ENCODE measurements around the gene NEMP2.
"Not testable (repeated sequence)": the region's sequence is repeated elsewhere in the genome, so short reads cannot be mapped to it uniquely, and the experiment has no call there.

The NEMP2 gene

DNA sequence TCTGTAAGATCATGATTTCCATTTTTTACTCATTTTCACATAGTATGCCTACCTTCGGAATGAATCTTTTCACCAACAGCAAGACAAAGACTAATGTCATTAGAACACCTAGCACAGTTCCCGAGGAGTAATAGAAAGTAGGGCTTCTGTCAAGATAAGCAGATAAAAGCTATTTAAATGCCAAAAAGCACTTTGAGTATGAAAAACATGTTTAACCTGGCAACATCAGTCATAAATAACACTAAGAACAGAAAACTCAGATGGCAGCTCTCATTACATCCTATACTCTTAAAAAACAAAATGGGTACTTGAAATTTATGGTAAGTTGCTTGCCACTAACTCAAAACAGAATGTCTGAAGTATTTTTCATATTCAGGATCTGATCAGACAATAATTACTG lies 17.1 kb downstream of the NEMP2 start:
- no peak for FAIRE-seq

DNA sequence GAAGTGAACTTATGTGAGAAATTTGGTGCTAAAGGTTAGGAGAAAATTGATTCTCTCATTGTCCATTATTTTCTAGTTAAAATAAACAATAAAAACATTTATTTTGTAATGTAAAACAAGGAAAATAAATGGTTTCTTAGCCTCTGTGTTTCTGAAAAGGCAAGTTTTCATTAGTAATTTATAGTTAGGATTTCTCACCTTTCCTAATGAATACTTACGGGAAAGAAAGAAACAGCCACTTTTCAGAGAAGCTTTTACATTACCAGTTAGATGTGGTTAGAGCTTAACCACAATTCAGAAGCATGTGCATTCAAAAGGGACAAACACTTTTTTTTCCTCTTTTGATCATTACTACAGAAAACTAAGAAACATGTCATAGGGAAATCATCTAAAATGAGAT lies 18.8 kb downstream of the NEMP2 start:
- DNase-seq (ENCODE audit: insufficient read length) (no peak), FAIRE-seq (no peak)
- TF ChIP-seq TAF1 (IDR thresholded peaks at IDR 0.05; ENCODE audit: borderline replicate concordance, low read depth, low read length), result no peak
- no peak for TF ChIP-seq POLR2A (IDR thresholded peaks at IDR 0.05; ENCODE audit: low read depth, low read length)
- TF ChIP-seq POLR2AphosphoS5 (IDR thresholded peaks at IDR 0.05; ENCODE audit: low read depth, low read length), result no peak

More for the DNA sequence above, 17.1 kb downstream of the NEMP2 start:
- DNase-seq (ENCODE audit: insufficient read length), result no peak
- TF ChIP-seq POLR2A (IDR thresholded peaks at IDR 0.05; ENCODE audit: low read depth, low read length), result no peak
- TF ChIP-seq POLR2AphosphoS5 (IDR thresholded peaks at IDR 0.05; ENCODE audit: low read depth, low read length), result no peak
- TF ChIP-seq TAF1 (IDR thresholded peaks at IDR 0.05; ENCODE audit: borderline replicate concordance, low read depth, low read length), result no peak

DNA sequence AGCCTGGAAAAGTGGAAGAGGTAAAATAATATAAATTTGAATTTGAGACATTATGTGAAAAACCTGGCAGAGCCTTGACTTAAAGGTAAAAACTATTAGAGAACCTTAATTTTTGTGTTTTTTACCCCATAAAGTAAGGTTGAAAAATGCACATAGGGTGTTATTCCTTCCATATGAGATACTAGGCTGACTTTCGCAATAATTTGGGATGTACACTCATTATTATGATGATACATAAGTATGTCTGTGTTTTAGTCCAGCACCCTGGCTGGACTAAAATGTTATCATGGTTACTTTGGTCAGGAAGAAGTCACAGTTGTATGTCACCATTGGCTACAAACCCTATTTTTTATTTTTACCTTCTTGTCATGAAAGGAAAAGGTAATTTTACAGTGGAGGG lies 19.8 kb downstream of the NEMP2 start:
- no peak for FAIRE-seq
- no peak for TF ChIP-seq POLR2AphosphoS5 (IDR thresholded peaks at IDR 0.05; ENCODE audit: low read depth, low read length)
- no peak for TF ChIP-seq TAF1 (IDR thresholded peaks at IDR 0.05; ENCODE audit: borderline replicate concordance, low read depth, low read length)
- no peak for TF ChIP-seq POLR2A (IDR thresholded peaks at IDR 0.05; ENCODE audit: low read depth, low read length)
- DNase-seq (ENCODE audit: insufficient read length), result no peak

DNA sequence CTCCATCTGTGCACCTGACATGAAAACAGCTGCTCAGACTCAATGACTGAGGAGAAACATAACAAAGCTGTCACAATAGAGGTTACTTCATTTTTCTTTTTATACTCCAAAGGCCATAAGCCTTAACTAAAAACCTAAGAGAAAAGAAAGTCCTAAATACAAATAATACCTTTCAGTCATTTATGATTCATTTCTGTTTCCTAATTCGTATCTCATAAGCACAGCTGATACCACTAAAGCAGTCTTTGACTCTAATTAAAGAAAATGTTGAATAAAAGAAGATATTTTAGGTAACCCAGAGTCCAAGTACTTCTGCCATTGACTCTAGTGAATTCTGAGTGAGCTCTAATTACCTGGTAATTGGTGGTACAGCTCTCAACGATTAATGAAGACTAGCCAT lies 20.6 kb downstream of the NEMP2 start:
- TF ChIP-seq POLR2A (IDR thresholded peaks at IDR 0.05; ENCODE audit: low read depth, low read length), result no peak
- TF ChIP-seq TAF1 (IDR thresholded peaks at IDR 0.05; ENCODE audit: borderline replicate concordance, low read depth, low read length), result no peak
- no peak for TF ChIP-seq POLR2AphosphoS5 (IDR thresholded peaks at IDR 0.05; ENCODE audit: low read depth, low read length)
- DNase-seq (ENCODE audit: insufficient read length), result no peak
- no peak for FAIRE-seq

DNA sequence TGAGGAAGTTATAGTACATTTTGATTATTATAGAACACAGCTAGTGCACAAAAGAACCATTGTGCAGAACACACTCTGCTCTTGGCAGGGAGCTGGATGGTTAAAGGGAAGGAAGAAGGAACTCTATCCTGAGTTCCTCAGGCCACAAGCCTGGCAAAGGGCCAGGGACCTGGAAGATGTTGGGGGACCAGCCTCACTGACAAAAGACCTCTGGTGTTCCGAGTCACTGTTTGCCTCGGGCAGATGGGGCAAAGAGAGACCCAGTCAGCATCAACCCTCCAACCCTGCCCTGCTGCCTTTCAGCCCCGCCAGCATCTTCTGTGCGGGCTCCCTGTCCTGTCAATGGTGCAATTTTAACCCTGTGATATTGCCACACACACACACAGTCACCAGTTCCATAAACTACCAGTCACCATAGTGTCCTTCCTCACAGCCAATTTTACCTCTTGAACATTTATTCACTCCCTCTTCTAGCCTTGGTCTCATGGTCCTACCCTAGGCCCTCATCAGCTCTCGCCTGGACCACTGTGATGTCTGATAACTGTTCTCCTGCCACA lies 21.9 kb downstream of the NEMP2 start:
- TF ChIP-seq TAF1 (IDR thresholded peaks at IDR 0.05; ENCODE audit: borderline replicate concordance, low read depth, low read length) (no peak), POLR2AphosphoS5 (IDR thresholded peaks at IDR 0.05; ENCODE audit: low read depth, low read length) (no peak), POLR2A (IDR thresholded peaks at IDR 0.05; ENCODE audit: low read depth, low read length) (no peak)
- FAIRE-seq, result peak; percentile 46

DNA sequence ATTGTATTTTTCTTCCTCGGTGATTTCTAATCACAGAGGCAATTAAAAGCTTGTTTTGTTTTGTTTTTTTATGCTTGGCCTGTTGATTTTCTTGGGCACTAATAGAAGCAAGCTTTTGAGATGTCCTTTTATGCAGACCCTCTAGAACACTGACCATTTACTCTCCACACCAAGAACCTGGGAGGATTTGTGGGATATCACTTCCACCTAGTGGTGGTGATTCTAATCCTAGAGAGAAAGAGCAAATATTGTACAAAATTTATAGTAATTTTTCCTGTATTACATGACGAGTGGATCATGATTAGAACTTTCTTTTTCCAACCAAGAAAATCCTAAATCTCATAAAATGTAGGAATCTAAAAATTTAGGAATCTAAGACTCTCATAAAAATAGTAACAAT lies 23.4 kb downstream of the NEMP2 start:
- FAIRE-seq (no peak), DNase-seq (ENCODE audit: insufficient read length) (no peak)
- no peak for TF ChIP-seq TAF1 (IDR thresholded peaks at IDR 0.05; ENCODE audit: borderline replicate concordance, low read depth, low read length)
- no peak for TF ChIP-seq POLR2A (IDR thresholded peaks at IDR 0.05; ENCODE audit: low read depth, low read length)
- no peak for TF ChIP-seq POLR2AphosphoS5 (IDR thresholded peaks at IDR 0.05; ENCODE audit: low read depth, low read length)

More for the DNA sequence above, 21.9 kb downstream of the NEMP2 start:
- DNase-seq (ENCODE audit: insufficient read length), result no peak

DNA sequence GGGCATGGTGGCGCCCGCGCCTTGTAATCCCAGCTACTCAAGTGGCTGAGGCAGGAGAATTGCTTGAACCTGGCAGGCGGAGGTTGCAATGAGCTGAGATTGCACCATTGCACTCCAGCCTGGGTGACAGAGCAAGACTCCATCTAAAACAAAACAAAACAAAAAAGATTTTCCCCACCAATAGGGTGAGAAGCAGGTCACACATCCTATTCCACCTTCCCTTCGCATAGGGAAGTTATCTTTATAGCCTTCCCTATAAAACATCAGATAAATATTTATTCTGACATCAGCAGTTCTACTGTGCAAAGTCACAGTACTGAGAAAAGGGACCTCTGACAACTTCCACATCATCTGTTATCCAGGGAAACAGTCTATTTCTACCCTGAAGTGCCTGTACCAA lies 24.6 kb downstream of the NEMP2 start:
- not testable (repeated sequence) for DNase-seq (ENCODE audit: insufficient read length); FAIRE-seq

DNA sequence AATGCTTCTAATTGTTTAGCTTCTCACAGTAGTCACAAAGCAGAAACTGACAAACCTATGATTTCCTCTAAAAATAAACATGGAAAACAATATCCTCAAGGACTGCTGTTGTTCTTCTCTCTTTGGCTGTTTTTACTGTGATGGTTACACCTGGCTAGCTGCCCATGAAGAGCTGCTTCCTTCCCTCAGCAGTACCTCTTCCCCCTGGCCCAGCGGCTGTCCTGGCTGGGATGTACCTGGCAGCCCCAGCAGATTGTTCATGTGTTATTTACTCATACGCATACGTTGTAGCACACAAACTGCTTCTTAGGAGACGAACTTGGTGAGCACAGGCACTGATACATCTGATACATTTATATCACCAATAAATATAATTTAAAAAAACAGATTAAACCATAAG lies 27.4 kb downstream of the NEMP2 start:
- DNase-seq (ENCODE audit: insufficient read length), result no peak
- FAIRE-seq, result no peak
- no peak for TF ChIP-seq TAF1 (IDR thresholded peaks at IDR 0.05; ENCODE audit: borderline replicate concordance, low read depth, low read length)
- TF ChIP-seq POLR2AphosphoS5 (IDR thresholded peaks at IDR 0.05; ENCODE audit: low read depth, low read length), result no peak

DNA sequence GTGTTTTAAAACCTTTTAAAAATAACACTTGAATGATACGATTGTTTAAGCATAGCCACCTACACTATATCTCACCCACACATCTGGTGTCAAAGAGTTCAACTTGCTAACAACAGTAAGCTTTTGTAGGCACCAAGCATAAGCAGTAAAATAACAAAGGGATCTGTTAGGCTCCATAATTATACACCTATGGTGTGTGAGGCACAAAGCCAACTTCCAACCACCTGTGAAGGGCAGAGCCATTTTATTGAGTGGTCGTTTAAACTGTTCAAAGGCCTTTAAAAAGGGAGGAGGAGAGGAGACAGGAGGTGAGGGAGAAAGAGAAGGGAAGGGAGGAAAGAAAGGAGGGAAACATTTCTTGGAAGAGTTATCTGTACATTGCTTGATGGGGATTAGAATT lies 27.9 kb downstream of the NEMP2 start:
- TF ChIP-seq TAF1 (IDR thresholded peaks at IDR 0.05; ENCODE audit: borderline replicate concordance, low read depth, low read length) (no peak), POLR2AphosphoS5 (IDR thresholded peaks at IDR 0.05; ENCODE audit: low read depth, low read length) (no peak), POLR2A (IDR thresholded peaks at IDR 0.05; ENCODE audit: low read depth, low read length) (no peak)
- FAIRE-seq (no peak), DNase-seq (ENCODE audit: insufficient read length) (no peak)

DNA sequence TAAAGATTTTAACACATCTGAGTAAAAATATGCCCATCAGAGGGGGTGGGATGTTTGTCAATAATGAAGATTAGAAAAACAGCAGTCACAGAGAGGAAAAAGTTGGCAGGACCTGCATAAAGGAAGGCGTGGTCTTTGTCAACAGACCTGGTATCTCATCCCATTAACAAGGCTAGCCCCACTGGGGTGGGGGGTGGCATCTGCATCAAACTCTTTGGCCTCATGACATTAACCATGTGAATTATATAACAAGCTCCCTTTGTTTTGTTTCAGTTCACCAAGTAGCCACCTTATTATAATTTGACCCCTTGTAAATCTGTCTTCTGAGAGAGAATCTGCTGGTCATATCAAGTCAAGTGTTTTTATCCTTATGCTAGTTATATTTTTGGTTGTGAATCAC lies 28.8 kb downstream of the NEMP2 start:
- TF ChIP-seq POLR2AphosphoS5 (IDR thresholded peaks at IDR 0.05; ENCODE audit: low read depth, low read length) (no peak), TAF1 (IDR thresholded peaks at IDR 0.05; ENCODE audit: borderline replicate concordance, low read depth, low read length) (no peak), POLR2A (IDR thresholded peaks at IDR 0.05; ENCODE audit: low read depth, low read length) (no peak)
- FAIRE-seq (no peak), DNase-seq (ENCODE audit: insufficient read length) (no peak)

DNA sequence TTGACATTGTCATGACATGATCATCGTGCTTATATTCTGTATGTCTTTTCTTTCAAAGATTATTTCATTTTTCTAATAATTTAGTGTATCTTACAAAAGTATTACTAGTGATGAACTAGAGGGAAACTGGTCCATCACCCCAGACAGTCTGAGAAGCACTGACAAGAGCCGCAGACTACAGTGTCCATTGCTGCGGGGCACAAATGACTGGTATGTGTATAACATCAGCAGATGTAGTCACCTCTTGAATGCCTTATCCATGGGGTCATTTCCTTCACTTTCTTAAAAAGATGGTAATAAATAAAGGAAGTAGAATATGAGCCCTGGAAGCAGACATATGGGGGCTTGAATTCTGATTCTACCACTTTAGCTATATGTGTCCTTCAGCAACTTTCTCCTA lies 29.6 kb downstream of the NEMP2 start:
- FAIRE-seq (no peak), DNase-seq (ENCODE audit: insufficient read length) (no peak)
- TF ChIP-seq TAF1 (IDR thresholded peaks at IDR 0.05; ENCODE audit: borderline replicate concordance, low read depth, low read length), result no peak
- TF ChIP-seq POLR2AphosphoS5 (IDR thresholded peaks at IDR 0.05; ENCODE audit: low read depth, low read length), result no peak
- TF ChIP-seq POLR2A (IDR thresholded peaks at IDR 0.05; ENCODE audit: low read depth, low read length), result no peak

DNA sequence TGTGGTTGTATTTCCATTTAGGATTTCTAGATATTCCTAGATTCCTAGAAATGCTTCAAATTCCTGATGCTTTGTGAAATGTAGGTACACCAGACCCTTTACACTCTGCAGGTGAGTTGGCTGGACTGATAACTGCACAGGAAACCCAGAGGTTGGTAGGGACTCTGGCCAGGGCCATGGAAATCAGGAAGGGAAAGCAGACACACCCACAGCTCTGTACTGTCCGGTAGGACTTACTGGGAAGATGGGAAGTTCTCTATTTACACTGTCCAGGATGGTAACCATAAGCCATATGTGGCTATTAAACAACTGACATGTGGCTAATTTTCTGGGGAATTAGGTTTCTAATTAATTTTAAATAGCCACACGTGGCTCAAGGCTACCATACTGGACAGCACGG lies 31.4 kb downstream of the NEMP2 start:
- DNase-seq (ENCODE audit: insufficient read length), result no peak
- TF ChIP-seq TAF1 (IDR thresholded peaks at IDR 0.05; ENCODE audit: borderline replicate concordance, low read depth, low read length) (no peak), POLR2AphosphoS5 (IDR thresholded peaks at IDR 0.05; ENCODE audit: low read depth, low read length) (no peak), POLR2A (IDR thresholded peaks at IDR 0.05; ENCODE audit: low read depth, low read length) (no peak)
- no peak for FAIRE-seq
